Testis (tissue), 3 donors: ENCODE measurements around the gene TRAP1. TPM values are rescaled to one million over a fixed set of nuclear protein-coding genes. Genes with fewer than 3 reads are reported as not detected.
A peak's percentile ranks its signal among the peaks of the same experiment; 100 is the strongest.

Source experiments
- DNase-seq: peaks from one replicate; pipeline ENCODE4 v3.0.0-alpha.2; 2019
- H3K27ac ChIP-seq, 2 donors: fragments of 200-600 bp; sonication (generic); one replicate each; pipeline ENCODE4 v1.5.1; 2019
- H3K27me3 ChIP-seq: fragments of 200-600 bp; sonication (generic); one replicate; pipeline ENCODE4 v1.5.1; 2019
- H3K36me3 ChIP-seq: fragments of 200-600 bp; sonication (generic); one replicate; pipeline ENCODE4 v1.5.1; 2017; ENCODE audit warnings: low read depth; ENCODE audit errors: missing control alignments
- H3K4me1 ChIP-seq: fragments of 200-600 bp; sonication (generic); one replicate; pipeline ENCODE4 v1.5.1; 2019
- H3K4me3 ChIP-seq, 2 donors: fragments of 200-600 bp; sonication (generic); one replicate each; pipeline ENCODE4 v1.5.1; 2017 to 2019
- H3K9me3 ChIP-seq: fragments of 200-600 bp; sonication (generic); one replicate; pipeline ENCODE4 v1.5.1; 2017
- CTCF ChIP-seq, 3 experiments: fragments of 450-650 bp in 2 of 3; fragments of 200-600 bp in 1 of 3; sonication (generic) in 1 of 3; IDR thresholded peaks; one replicate each; pipeline ENCODE4 v1.5.1; 2016 to 2019; ENCODE audit warnings: antibody characterized with exemption in 3 of 3, mild to moderate bottlenecking in 2 of 3, moderate library complexity in 1 of 3
- POLR2A ChIP-seq: fragments of 450-650 bp; IDR thresholded peaks from one replicate; pipeline ENCODE4 v1.6.1; 2017; ENCODE audit warnings: antibody characterized with exemption, mild to moderate bottlenecking, moderate library complexity
- WGBS, 2 donors: methylation state at CpG; one replicate each; pipeline ENCODE4 v1.1.5; 2018; 5-methylcytosine and 5-hydroxymethylcytosine counted together
- intact Hi-C: fragments of 100-400 bp; cut with DNase I; formaldehyde crosslinking; loops from one replicate; pipeline ENCODE4 v1.15.1; 2023; ENCODE audit warnings: low total_unique reads
- polyA plus RNA-seq: library from polyadenylated mRNA; stranded (reverse); fragments of 350-450 nt; fragmentation: Illumina TruSeq; extraction: RNeasy Lipid Tissue Mini Kit (QIAGEN cat#74804); gene quantifications from one replicate; pipeline ENCODE4 v1.2.3, GENCODE V29; 2014; ENCODE audit warnings: low read depth, low replicate concordance; ENCODE audit not compliant: insufficient read depth
- total RNA-seq, 2 donors: library from RNA; depleted of rRNA; stranded (reverse); fragments of >200 nt; gene quantifications; one replicate each; pipeline ENCODE4 v1.2.3, GENCODE V29; 2016

The TRAP1 gene
- total and polyA plus RNA-seq, 3 donors from 2014 or later, result 80.0 to 140 (median 131) TPM

- no peaks in the 10 kb centered on the region for H3K27me3 ChIP-seq
- intact Hi-C loops, result no loop called here
- no peak overlapping the region for H3K27ac ChIP-seq
- peaks cover 3% of the 10 kb centered on the region for H3K4me1 ChIP-seq
- WGBS, 2 donors, result 71 to 92% methylated on average over 6 of the region's 6 CpGs
- H3K9me3 ChIP-seq, result no peaks in the 10 kb centered on the region
- no peaks in the 10 kb centered on the region for H3K36me3 ChIP-seq
- H3K4me3 ChIP-seq, result no peak overlapping the region
- DNase-seq, result peak; percentile 4
- TF ChIP-seq POLR2A (no peak), CTCF (IDR thresholded peaks at IDR 0.05) (no peak)
Measured at GRCh38 chr16:3645108-3645503, 72.2 kb downstream of the TRAP1 start.

GRCh38 chr16:3643095-3643730 is 74.1 kb downstream of the TRAP1 start:
- Histone ChIP-seq H3K9me3 (no peaks in the 10 kb centered on the region), H3K27me3 (no peaks in the 10 kb centered on the region), H3K4me1 (peaks cover 3% of the 10 kb centered on the region), H3K27ac (no peak overlapping the region), H3K36me3 (no peaks in the 10 kb centered on the region), H3K4me3 (no peak overlapping the region)
- intact Hi-C loops, result no loop called here
- TF ChIP-seq POLR2A (no peak), CTCF (IDR thresholded peaks at IDR 0.05) (no peak)
- DNase-seq, result peak; percentile 6
- 90 to 97% methylated on average over 13 to 14 of the region's 14 CpGs for WGBS, 2 donors

GRCh38 chr16:3642397-3643094 is 74.8 kb downstream of the TRAP1 start:
- H3K4me1 ChIP-seq, result peaks cover 3% of the 10 kb centered on the region
- no peak overlapping the region for H3K27ac ChIP-seq
- H3K36me3 ChIP-seq, result no peaks in the 10 kb centered on the region
- 78 to 88% methylated on average over 19 to 21 of the region's 21 CpGs for WGBS, 2 donors
- intact Hi-C loops, result no loop called here
- no peaks in the 10 kb centered on the region for H3K9me3 ChIP-seq
- peak; percentile 11 for DNase-seq
- TF ChIP-seq CTCF (IDR thresholded peaks at IDR 0.05), result no peak
- no peak for TF ChIP-seq POLR2A
- H3K27me3 ChIP-seq, result no peaks in the 10 kb centered on the region
- H3K4me3 ChIP-seq, result no peak overlapping the region

- H3K27ac ChIP-seq, result no peak overlapping the region
- DNase-seq, result no peak
- 93 to 100% methylated on average over 1 to 9 of the region's 9 CpGs for WGBS, 2 donors
- H3K36me3 ChIP-seq, result no peaks in the 10 kb centered on the region
- intact Hi-C loops, result no loop called here
- no peaks in the 10 kb centered on the region for H3K27me3 ChIP-seq
- no peak overlapping the region for H3K4me3 ChIP-seq
- peaks cover 3% of the 10 kb centered on the region for H3K4me1 ChIP-seq
- no peak for TF ChIP-seq CTCF (IDR thresholded peaks at IDR 0.05)
- no peak for TF ChIP-seq POLR2A
- H3K9me3 ChIP-seq, result no peaks in the 10 kb centered on the region
Measured at GRCh38 chr16:3641801-3642396, 75.4 kb downstream of the TRAP1 start.
